ENCODE results near the gene MBD3.
"Not testable (repeated sequence)": the region's sequence is repeated elsewhere in the genome, so short reads cannot be mapped to it uniquely, and the experiment has no call there.

The MBD3 gene

GRCh38 chr19:1532003-1532402 is 60.7 kb downstream of the MBD3 start:
- TF ChIP-seq CTCF (IDR thresholded peaks at IDR 0.05; ENCODE audit: control insufficient read depth, insufficient read depth, low read depth, low read length, missing control alignments): no peak
- no peak for DNase-seq (ENCODE audit: low read depth)
- H3K4me3 ChIP-seq (ENCODE audit: control insufficient read depth, low read depth, low read length): no peak overlapping the region

GRCh38 chr19:1531587-1531986 is 61.1 kb downstream of the MBD3 start:
- DNase-seq (ENCODE audit: low read depth): no peak
- TF ChIP-seq CTCF (IDR thresholded peaks at IDR 0.05; ENCODE audit: control insufficient read depth, insufficient read depth, low read depth, low read length, missing control alignments): no peak
- no peak overlapping the region for H3K4me3 ChIP-seq (ENCODE audit: control insufficient read depth, low read depth, low read length)

- not testable (repeated sequence) for DNase-seq (ENCODE audit: low read depth)
These were observed 61.8 kb downstream of the MBD3 start for GRCh38 chr19:1530856-1531255.

GRCh38 chr19:1529430-1529816 is 63.2 kb downstream of the MBD3 start:
- no peak overlapping the region for H3K4me3 ChIP-seq (ENCODE audit: control insufficient read depth, low read depth, low read length)
- no peak for TF ChIP-seq CTCF (IDR thresholded peaks at IDR 0.05; ENCODE audit: control insufficient read depth, insufficient read depth, low read depth, low read length, missing control alignments)
- no peak for DNase-seq (ENCODE audit: low read depth)

More at GRCh38 chr19:1530856-1531255, 61.8 kb downstream of the MBD3 start:
- H3K4me3 ChIP-seq (ENCODE audit: control insufficient read depth, low read depth, low read length): not testable (repeated sequence)

GRCh38 chr19:1528596-1529429 is 63.9 kb downstream of the MBD3 start:
- no peak overlapping the region for H3K4me3 ChIP-seq (ENCODE audit: control insufficient read depth, low read depth, low read length)
- no peak for DNase-seq (ENCODE audit: low read depth)
- no peak for TF ChIP-seq CTCF (IDR thresholded peaks at IDR 0.05; ENCODE audit: control insufficient read depth, insufficient read depth, low read depth, low read length, missing control alignments)

- no peak for TF ChIP-seq CTCF (IDR thresholded peaks at IDR 0.05; ENCODE audit: control insufficient read depth, insufficient read depth, low read depth, low read length, missing control alignments)
- no peak overlapping the region for H3K4me3 ChIP-seq (ENCODE audit: control insufficient read depth, low read depth, low read length)
- no peak for DNase-seq (ENCODE audit: low read depth)
These were observed 64.9 kb downstream of the MBD3 start for GRCh38 chr19:1527650-1528309.

- H3K4me3 ChIP-seq (ENCODE audit: control insufficient read depth, low read depth, low read length): no peak overlapping the region
- DNase-seq (ENCODE audit: low read depth): no peak
- TF ChIP-seq CTCF (IDR thresholded peaks at IDR 0.05; ENCODE audit: control insufficient read depth, insufficient read depth, low read depth, low read length, missing control alignments): no peak
These were observed 65.6 kb downstream of the MBD3 start for GRCh38 chr19:1526979-1527649.
